Stimulated activated CD8-positive, alpha-beta memory T cell treated with anti-CD3 and anti-CD28 coated beads, Interleukin-2, amount 100 ng/mL, for 1 hour (primary cell): ENCODE measurements around the gene CLDN24.
"Not testable (repeated sequence)": the region's sequence is repeated elsewhere in the genome, so short reads cannot be mapped to it uniquely, and the experiment has no call there.

Source experiments
- DNase-seq, 2 donors: peaks; one replicate each; pipeline ENCODE4 v3.0.0-alpha.2; 2020; ENCODE audit warnings: low read depth in 2 of 2

Gene CLDN24

DNA sequence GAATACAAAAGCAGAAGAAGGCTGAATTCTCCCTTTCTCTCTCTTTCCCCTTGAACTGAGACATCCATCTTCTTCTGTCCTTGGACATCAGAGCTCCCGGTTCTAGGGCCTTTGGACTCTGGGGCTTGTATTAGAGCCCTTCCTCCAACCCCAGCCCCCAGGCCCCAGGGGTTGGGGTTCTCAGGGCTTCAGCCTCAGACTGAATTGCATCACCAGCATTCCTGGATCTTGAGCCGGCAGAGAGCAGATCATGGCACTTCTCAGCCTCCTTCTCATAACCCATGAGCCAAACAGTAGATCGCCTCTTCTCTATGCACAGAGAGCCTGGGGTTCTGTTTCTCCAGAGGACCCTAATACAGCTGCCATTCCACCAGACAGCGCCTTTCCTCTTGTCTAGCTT lies 25.3 kb upstream of the CLDN24 start:
- DNase-seq = no peak

DNA sequence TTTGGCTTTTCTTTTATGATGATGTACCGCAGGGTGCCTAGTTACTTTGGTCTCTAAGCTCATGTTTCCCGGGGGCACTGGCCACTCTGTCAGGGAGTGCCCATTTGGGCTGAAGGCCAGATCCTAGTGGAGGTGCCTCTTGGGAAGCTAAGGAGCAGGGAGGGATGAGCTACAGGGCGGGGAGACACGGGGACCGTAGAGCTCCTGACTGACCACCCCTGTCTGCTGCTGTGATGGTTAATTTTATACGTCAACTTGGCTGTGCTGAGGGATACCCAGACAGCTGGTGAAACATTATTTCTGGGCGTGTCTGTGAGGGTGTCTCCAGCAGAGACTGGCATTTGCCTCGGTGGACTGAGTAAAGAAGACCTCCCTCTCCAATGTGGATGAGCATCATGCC lies 24.9 kb upstream of the CLDN24 start:
- DNase-seq = no peak

DNA sequence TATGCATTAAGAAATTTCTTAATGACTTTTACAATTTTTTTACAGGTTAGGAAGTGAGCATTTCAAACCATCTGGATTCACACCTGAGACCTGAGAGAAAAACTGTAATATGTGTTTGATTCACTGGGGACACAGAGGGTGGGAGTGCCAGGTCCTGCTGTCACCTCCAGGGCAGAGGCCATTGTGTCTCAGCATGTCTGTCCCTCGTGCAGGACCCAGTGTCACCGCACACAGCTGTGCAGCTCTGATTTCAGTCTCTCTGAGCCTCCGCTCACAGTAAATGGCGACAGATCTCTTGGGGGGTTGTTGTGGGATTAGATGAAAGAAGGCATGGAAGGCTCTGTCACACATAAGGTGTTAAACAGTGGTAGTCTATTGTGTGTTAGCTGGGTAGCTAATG lies 23.0 kb upstream of the CLDN24 start:
- DNase-seq = no peak

DNA sequence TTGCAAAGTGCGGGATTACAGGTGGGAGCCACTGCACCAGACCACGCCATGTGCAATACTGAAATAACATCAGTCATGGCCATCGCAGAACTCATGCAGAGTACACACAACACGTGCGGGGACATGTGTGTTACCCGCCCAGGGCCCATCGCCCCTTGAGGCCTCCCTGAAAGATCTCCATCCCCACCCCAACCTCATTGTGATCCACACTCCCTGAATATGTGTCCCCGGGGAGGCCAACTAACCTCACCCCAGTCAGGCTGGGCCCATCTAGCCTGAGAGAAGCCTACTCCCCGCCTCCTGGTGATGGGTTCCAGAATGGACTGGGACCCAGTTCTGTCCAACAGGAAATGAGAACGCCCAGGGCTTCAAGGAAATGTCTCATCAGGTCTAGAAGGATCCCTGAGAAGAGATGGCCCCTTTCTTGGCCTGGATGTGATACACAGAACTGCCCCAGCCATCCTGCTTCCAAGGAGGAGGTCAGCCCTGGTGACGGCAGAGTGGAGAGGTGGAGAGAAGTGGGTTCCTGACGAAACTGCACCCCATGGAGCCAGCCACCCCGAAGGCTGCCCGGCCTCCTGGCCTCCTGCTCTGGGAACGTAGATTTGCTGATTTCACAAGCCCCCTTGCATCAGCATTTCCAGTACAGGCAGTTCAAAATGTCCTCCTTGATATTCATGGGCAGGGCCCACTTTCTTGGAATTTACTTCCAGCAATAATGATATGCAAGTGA lies 22.5 kb upstream of the CLDN24 start:
- DNase-seq = no peak

DNA sequence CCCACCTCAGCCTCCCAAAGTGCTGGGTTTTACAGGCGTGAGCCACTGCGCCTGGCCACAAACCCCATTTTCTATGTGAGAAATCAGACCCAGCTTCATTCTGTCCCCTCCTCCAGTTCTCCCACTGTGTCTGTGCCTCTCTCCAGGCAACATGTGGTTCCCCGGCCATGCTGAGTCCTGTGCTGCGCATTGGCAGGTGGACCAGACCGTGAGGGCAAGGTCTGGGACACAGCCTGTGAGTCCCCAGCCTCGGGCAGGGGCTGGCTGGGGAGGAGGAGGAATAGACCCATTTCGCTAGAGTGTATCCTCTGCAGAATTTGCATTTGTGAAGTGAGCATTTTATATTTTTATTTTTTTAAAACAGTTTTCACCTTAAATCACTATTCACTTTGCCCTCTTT lies 21.5 kb upstream of the CLDN24 start:
- no peak for DNase-seq

DNA sequence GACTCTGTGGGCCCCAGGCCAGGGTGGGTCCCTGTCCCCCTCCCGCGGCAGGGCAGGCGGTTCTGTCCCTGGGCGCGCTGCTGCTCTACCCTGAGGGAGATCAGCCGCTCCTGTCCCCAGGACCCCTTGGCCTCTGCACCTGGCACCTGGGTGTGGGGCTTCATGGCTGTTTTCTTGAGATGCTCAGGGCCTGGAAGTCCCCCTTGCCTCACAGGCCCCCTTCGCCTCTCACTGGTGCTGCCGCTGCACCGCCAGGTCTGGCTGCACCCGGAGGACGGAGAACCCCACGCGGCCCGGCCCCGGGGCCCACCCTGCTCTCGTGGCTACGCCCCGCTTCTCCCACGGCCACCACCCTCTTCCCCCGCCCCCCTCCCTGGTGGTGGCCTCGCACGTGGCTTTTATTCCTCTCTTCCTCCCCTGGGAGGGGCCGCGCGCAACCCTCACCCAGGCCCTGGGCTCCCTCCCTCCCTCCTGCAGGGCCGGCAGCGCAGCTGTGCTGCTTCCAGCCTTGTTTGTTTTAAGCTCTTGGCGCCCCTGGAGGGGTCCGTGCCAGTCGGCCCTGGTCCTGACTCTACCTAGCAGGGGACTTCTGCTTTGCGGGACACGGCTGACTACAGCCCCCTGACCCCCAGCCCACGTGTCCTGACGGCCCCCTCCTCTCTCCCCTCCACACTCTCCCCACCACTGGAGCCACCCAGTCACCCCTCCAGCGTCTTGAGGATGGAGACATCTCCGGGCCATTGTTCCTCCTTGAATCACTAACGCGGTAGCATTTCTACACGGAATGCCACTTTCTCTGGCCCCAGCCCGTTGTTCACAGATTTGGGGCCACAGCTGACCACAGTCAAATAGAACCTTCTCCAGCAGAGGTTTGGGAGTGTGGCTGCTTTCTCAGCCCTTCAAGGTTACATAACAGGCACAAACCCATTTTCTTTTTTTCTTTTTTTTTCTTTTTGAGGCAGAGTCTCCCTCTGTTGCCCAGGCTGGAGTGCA lies 20.6 kb upstream of the CLDN24 start:
- no peak for DNase-seq

DNA sequence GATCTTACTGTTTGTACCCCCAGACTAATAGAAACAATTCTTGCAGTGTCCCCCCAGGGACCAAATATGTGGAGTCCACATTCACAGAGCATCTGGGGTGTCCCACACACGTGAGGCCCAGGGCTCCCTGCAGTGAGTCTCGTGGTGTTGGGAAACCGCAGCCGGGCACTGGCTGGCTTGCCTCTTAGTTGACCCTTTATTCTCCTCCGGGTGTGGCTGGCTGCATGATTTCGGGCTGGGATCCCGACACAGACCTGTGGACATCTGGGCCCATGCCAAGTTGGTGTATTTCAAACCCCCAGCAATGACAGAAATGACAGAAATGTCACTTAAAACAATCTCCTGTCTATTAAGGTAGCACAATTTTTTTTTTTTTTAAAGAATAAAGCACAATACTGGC lies 15.6 kb upstream of the CLDN24 start:
- no peak for DNase-seq

DNA sequence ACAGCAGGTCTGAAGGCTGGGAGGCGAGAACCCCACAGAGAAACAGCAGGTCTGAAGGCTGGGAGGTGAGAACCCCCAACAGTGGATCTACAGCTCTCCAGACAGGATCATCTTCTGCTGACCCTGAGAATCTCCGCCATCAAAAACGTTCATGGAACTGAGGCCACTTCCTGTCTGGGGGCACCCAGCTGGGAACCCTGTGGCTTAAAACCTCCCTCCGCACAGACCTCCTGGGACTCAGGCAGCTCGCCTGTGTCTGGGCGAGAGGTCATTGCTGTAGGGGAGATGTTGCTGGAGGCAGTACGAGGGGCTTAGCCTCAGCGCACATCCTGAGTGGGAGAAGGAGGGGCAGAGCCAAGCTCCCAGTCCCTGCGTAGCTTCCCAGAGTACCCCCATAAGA lies 15.1 kb upstream of the CLDN24 start:
- no peak for DNase-seq

DNA sequence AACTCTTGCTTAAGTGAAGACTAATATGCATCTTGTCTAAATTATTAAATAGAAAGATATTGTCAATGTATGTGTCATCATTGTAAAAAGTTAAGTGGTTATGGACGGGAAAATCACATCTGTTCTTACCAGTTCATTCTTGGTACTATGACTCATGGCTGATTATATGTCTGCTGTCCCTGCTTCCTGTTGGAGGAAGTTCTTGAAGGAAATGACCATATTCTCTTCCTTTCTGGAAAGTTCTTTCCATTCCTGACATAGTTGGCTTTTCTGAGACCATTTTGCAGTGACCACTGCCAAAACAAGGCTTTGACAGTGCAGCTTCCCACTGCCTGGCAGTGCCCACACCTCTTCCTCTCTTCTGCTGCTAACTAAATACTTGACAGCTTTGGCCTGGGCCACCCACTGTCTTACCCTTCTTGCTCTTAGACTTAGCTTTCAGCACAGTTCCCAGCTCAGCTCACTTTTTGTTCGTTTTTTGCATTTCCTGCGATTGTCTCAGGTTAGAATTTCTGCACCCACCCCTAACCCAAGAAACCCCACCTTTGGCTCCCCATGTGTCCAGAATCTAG lies 13.2 kb upstream of the CLDN24 start:
- no peak for DNase-seq

DNA sequence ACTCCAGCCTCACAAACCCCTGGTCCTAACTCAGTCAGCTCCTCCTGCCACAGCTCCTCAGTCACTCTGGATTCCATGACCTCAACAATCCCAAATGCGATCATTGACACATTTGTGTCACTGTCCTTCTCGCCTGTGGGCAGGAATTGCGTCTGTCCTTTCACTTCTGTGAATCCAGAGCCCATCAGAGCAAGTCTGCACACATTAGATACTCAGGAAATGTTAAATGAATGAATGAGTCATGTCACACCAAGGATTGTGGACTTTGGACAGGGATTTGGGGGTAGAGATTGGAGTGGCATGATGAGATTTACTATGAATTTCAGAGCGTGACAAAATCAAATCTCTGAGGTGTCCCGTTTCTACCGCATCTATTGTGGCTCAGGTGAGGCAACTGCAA lies 11.8 kb upstream of the CLDN24 start:
- DNase-seq = no peak

DNA sequence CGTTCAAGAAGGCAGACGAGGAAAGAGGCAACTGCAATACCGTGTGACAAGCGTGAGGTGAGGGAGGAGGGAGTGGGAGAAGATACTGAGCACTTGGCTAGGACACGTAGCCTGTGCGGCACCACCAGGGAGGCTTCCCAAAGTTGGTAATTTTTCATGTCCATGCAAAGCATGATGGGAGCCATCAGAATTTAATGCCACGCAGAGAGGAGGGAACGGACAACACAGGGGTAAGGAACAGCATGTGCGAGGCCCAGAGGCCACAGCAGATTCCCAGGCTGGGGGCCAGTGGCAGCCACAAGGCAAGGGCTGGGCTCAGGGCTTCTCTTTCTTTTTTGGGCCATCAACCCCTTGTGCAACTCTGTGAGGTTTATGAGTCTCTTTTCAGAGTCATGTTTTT lies 11.0 kb upstream of the CLDN24 start:
- no peak for DNase-seq

DNA sequence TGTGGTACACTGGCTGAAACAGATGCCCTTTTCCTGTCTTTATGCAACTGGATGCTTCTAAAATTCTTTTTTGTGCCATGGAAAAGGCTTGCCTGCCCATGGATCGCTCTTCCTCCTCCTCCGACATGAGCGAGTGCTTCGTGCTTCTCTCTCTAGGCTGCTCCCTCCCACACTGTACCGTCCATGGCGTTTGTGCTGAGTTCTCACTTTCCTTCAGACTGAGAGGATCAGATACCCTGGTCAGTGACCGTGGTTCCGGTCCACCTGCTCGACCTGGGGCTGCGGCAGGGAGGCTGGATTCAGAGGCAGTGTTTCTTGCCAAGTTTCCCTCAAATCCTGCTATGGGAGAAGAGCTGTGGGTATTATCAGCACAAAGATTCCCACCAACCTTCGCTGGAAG lies 10.2 kb upstream of the CLDN24 start:
- no peak for DNase-seq

DNA sequence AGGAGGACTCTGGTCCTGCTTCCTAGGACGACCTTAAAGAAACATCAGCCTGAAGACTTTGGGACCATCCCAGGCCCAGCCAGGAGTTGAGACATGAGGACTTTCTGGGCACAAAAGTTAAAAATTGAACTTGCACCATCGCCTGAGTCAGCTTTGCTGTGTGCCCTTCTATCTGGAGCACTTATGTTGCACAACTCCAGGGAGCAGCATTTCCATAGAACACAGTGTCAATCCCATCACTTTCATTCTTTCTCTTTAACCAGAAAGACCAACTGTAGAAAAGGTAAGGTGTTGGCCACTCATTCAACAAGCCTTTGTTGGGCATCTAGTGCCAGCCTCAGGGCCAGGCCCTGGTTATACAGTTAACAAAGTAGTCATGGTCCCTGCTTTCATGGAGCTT lies 8.6 kb upstream of the CLDN24 start:
- no peak for DNase-seq

DNA sequence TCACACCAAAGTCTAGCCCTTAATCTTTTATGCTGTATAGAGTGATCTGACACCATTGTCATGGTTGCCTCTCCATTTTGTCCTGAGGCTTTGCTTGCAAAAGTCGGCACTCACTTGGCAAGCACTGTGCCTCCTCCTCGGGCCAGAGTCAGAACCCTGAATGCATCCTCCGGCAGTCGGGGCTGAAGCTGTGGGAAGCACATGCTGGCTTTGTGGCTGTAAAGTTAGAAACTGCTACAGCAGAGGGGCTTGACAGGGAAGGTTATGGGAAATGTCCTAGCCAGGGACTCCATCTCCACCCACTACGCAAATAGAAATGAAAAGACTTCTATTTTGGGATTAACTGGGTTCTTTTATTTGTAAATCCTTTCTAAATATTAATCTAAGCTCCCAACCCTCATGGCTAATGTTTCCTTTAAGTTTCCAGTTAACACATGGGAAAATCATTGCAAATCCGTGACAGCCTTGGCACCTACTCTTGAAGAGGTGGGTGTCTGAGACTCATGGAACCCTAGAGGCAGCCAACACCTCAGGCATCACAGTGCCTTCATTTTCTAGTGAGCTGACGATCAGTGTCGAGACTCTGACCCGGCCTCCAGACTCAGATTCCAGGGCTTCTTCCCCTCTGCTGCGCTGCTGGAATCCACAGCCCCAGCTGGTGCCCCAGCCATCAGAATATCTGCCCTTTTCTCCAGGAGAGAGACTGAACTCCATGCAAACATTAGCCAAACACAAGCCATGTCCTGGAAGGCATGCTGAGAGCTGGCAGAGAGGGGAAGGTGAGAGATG lies 7.9 kb upstream of the CLDN24 start:
- no peak for DNase-seq

DNA sequence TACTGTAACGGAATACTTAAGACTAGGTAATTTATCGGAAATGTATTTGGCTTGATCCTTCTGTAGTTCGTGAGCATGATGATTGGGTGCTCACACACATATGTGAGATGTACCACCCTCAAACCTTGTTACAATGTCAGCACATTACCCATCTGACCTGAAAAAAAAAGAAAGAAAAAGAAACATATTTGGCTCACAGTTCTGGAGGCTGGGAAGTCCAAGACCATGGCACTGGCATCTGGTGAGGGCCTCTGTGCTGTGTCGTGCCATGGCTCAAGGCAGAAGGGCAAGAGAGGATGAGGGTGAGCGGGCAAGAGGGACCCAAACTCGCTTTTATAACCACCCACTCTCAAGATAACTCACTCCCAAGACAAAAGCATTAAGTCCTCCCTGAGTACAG lies 7.0 kb upstream of the CLDN24 start:
- no peak for DNase-seq

DNA sequence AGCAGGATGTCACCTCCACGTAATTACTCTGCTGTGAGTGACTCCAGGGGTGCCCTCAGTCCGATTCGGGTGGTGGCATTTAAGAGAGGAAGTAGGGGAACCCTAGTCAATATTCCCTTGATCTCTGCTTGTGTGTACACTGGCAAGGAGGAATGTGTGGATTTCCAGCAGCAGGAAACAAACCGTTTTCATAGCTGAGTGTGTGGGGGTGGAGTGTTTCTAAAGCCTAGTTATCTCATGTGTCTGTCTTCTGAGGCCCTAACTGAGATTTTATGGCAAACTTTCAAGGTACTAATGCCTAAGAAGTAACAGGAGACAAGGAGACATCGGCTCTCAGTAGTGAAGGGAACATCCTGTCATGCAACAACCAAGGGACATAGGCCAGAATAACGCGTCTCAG lies 6.6 kb upstream of the CLDN24 start:
- DNase-seq = no peak

DNA sequence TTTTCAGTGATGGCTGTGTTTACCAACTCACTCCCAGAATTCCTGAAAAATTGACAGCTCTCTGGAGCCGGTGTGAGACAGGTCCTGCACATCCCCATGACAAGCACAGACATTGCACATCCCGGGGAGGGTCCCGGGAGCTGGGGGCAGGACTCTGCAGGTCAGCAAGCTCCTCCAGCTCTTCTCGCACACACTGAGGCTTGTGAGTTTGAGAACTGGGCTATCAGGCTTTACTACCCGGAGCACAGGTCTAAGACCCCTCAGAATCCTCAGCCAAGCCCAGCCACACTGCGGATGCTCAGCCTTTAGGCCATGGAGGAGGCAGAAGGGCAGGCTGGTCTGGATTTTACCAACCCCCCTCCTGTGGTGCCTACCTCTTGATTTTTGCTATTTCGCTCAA lies 5.6 kb upstream of the CLDN24 start:
- DNase-seq = no peak

DNA sequence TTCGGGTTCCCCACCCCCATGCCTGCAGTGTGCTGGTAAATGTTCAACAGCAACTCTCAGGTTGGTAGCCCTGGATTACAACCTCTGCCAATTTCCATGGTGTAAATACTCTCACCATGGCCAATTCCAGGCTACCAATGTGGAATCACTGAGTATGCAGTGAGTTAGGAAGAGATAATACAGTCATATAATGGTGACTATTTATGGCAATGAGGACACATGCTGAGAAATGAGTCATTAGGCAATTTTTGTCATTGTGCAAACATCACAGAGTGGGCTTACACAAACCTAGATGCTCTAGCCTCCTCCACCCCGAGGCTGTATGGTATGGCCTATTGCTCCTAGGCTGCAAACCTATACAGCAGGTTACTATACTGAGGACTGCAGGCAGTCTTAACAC lies 4.6 kb upstream of the CLDN24 start:
- no peak for DNase-seq

DNA sequence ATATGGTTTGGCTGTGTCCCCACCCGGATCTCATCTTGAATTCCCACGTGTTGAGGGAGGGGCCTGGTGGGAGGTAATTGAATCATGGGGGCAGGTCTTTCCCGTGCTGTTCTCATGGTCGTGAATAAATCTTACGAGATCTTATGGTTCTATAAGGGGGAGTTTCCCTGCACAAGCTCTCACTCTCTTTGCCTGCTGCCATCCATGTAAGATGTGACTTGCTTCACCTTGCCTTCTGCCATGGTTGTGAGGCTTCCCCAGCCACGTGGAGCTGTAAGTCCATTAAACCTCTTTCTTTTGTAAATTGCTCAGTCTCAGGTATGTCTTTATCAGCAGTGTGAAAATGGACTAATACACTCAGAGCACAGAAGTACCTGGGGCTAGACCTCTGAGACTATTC lies 4.2 kb upstream of the CLDN24 start:
- DNase-seq = not testable (repeated sequence)

DNA sequence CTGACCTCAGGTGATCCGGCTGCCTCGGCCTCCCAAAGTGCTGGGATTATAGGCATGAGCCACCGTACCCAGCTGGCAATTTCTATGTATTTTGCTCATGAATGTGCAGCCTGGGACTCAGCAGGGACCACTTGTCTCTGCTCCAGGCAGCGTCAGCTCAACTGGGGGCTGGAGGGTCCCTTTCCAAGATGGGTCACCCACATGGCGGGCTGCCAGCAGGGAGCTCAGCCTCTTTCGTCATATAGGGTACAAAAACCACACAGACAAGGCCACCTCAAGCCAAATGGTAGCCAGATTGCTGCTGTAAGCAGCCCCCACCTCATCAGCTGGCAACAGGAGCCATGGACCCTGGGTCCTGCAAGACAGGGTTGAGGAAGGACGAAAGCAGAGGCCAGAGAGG lies 2.4 kb upstream of the CLDN24 start:
- DNase-seq = no peak

DNA sequence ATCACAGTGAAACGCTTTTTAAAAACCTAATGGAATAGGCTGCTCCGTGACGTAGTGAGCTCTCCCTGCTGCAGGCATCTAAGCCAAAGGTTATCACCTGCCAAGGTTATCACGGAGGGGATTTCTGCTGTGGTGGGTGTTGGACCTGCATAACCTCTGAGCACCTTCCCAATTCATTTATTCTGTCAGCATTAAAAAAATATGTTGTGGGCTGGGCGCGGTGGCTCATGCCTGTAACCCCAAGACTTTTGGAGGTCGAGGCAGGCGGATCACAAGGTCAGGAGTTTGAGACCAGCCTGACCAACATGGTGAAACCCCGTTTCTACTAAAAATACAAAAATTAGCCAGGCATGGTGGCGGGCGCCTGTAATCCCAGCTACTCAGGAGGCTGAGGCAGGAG lies 1.8 kb upstream of the CLDN24 start:
- DNase-seq = not testable (repeated sequence)

DNA sequence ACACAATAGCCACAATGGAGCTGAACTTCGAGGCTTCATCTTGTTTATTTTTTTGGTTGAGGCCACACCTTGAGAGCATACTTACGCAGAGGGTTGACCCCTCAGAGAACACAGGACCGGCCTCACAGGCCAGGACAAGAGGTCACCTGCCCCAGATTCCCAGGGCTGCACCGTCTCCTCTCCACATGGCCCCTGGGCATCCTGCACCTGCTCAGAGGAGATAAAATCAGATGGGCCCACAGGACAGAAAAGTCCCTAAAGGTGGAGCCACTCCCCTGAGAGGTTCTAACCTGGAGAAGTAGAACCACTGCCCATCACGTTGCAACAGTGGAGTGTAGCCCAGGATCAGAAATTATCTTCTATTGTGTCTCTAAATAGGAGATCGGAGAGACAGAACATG lies 1.1 kb upstream of the CLDN24 start:
- DNase-seq = no peak
